GM12878 (cell line): Measurements from ENCODE around the gene DNAH8. TPM values are rescaled to one million over a fixed set of nuclear protein-coding genes. Genes with fewer than 3 reads are reported as not detected.

Experiments
- ATF7 ChIP-seq: fragments of 450-650 bp; IDR thresholded peaks from 2 replicates; pipeline ENCODE4 v1.6.1; 2016; ENCODE audit warnings: low read depth, mild to moderate bottlenecking
- CTCF ChIP-seq, 3 experiments: IDR thresholded peaks in 2 of 3; conservative IDR thresholded peaks in 1 of 3; 2 replicates each; pipeline ENCODE4 v1.5.1; 2011; ENCODE audit warnings: low read depth in 3 of 3, low read length in 3 of 3, mild to moderate bottlenecking in 3 of 3, control low read depth in 2 of 3, moderate library complexity in 2 of 3, inconsistent platforms in 1 of 3, mixed read lengths in 1 of 3; ENCODE audit not compliant: control insufficient read depth in 2 of 3, insufficient read depth in 1 of 3; ENCODE audit errors: extremely low read depth in 1 of 3
- FOXK2 ChIP-seq: fragments of 450-650 bp; IDR thresholded peaks from 2 replicates; pipeline ENCODE4 v1.6.1; 2017; ENCODE audit warnings: mild to moderate bottlenecking, moderate library complexity
- FOXM1 ChIP-seq: IDR thresholded peaks from 2 replicates; pipeline ENCODE4 v1.6.1; 2012; ENCODE audit warnings: low read depth, mild to moderate bottlenecking, inconsistent platforms, low read length, moderate library complexity
- IKZF2 ChIP-seq, 2 experiments: fragments of 450-650 bp; IDR thresholded peaks; 2 replicates each; pipeline ENCODE4 v1.6.1; 2017; ENCODE audit warnings: mild to moderate bottlenecking in 2 of 2, moderate library complexity in 2 of 2
- JUNB ChIP-seq: IDR thresholded peaks from 2 replicates; pipeline ENCODE4 v1.6.1; 2016; ENCODE audit warnings: antibody characterized with exemption, mild to moderate bottlenecking
- PRDM15 ChIP-seq: fragments of 450-650 bp; formaldehyde crosslinking; IDR thresholded peaks from 2 replicates; pipeline ENCODE4 v1.4.0; 2020; ENCODE audit warnings: mild to moderate bottlenecking, moderate library complexity
- RB1 ChIP-seq: fragments of 450-650 bp; formaldehyde crosslinking; IDR thresholded peaks from 2 replicates; pipeline ENCODE4 v1.6.1; 2017; ENCODE audit warnings: mild to moderate bottlenecking, borderline replicate concordance
- RCOR1 ChIP-seq: conservative IDR thresholded peaks from 2 replicates; pipeline ENCODE4 v1.6.1; 2012; ENCODE audit warnings: low read depth, low read length, improper control_type of control experiment
- RELA ChIP-seq: fragments of 450-650 bp; IDR thresholded peaks from 2 replicates; pipeline ENCODE4 v1.8.0; 2014; ENCODE audit warnings: borderline replicate concordance; ENCODE audit not compliant: partially characterized antibody
- SRF ChIP-seq, 2 experiments: IDR thresholded peaks; 2 replicates each; pipeline ENCODE4 v1.6.1; 2011; ENCODE audit warnings: low read depth in 2 of 2, low read length in 2 of 2, mild to moderate bottlenecking in 1 of 2, moderate library complexity in 1 of 2
- ZBTB33 ChIP-seq: fragments of 450-650 bp; IDR thresholded peaks from 2 replicates; pipeline ENCODE4 v1.6.1; 2017; ENCODE audit warnings: mild to moderate bottlenecking
- ZBTB4 ChIP-seq: fragments of 450-650 bp; formaldehyde crosslinking; IDR thresholded peaks from 2 replicates; pipeline ENCODE4 v1.4.0; 2022; ENCODE audit warnings: mild to moderate bottlenecking, moderate library complexity
- ZNF207 ChIP-seq: fragments of 450-650 bp; IDR thresholded peaks from 2 replicates; pipeline ENCODE4 v1.6.1; 2014; ENCODE audit warnings: antibody characterized with exemption, mild to moderate bottlenecking, borderline replicate concordance
- polyA plus RNA-seq, 11 experiments: library from polyadenylated mRNA; depleted of rRNA in 4 of 11; unstranded in 6 of 11; stranded (reverse) in 5 of 11; fragments of >200 nt; fragmentation: Nextera tagmentation in 4 of 11; fragmentation: Illumina TruSeq in 1 of 11; extraction: Ambion mirVana in 4 of 11; extraction: Trizol in 1 of 11; gene quantifications; 1 replicate in 1 of 11; 2 replicates in 10 of 11; pipeline versions ENCODE4 v1.2.1 to v1.2.3, GENCODE V29; 2011 to 2016; ENCODE audit warnings: inconsistent platforms in 2 of 11, missing spikeins in 2 of 11, low read depth in 1 of 11
- total RNA-seq, 4 experiments: library from RNA; depleted of rRNA in 3 of 4; stranded (reverse); fragments of >200 nt in 3 of 4; fragmentation: Illumina TruSeq in 1 of 4; extraction: Trizol in 1 of 4; gene quantifications; 2 replicates each; pipeline versions ENCODE4 v1.2.1 to v1.2.3, GENCODE V29; 2013 to 2021
- TF ChIP-seq, protein P1 (sequence below): IDR thresholded peaks from 2 replicates; pipeline ENCODE4 v1.6.1; 2012; ENCODE audit warnings: low read length, inconsistent platforms
- TF ChIP-seq, protein P2 (sequence below): fragments of 150-350 bp; IDR thresholded peaks from 2 replicates; pipeline ENCODE4 v1.6.1; 2014; ENCODE audit warnings: mild to moderate bottlenecking, low read depth, low read length

The DNAH8 gene
- total and polyA plus RNA-seq, 10 of the 15 experiments (the other 5 are each of a cell fraction or from before 2014, with no cell fraction given): 0.02 to 0.34 (median 0.10) TPM; not detected in 3

DNA sequence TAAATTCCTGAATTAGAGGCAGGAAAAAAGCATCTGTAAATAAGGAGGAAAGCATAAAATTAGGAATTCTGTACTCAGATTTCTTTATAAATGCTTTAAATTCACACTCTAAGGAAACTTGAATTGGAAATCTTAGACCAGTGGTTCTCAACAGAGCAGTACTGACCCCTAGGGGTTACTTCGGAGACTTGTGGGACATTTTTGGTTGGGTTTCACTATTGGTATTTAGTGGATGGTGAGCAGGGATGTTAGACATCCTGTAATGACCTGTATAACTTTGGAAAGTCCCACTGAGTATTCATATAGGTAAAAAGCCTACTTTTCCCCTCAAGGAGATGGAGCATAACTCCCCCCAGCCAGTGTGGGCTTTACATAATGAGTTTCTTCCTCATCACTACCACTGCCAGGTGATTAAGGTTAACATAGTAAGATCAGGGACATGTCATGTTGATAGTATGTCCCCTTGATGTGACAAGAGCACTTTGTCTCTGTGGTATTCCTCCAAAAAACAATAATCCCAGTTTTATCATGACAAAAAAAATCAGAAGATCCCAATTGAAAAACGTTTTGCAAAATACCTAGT lies 43.1 kb upstream of the DNAH8 start (continued):
- TF ChIP-seq CTCF (IDR thresholded peaks at IDR 0.05 in 2 of 3, conservative IDR thresholded peaks at IDR 0.05 in 1 of 3; ENCODE audit: control insufficient read depth in 2 of 3, extremely low read depth in 1 of 3, insufficient read depth in 1 of 3, low read depth in 3 of 3, low read length in 3 of 3): peak; percentile 70 to 84 (median 81)
- TF ChIP-seq, protein P1, sequence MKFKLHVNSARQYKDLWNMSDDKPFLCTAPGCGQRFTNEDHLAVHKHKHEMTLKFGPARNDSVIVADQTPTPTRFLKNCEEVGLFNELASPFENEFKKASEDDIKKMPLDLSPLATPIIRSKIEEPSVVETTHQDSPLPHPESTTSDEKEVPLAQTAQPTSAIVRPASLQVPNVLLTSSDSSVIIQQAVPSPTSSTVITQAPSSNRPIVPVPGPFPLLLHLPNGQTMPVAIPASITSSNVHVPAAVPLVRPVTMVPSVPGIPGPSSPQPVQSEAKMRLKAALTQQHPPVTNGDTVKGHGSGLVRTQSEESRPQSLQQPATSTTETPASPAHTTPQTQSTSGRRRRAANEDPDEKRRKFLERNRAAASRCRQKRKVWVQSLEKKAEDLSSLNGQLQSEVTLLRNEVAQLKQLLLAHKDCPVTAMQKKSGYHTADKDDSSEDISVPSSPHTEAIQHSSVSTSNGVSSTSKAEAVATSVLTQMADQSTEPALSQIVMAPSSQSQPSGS: no peak
- no peak for TF ChIP-seq RELA
- TF ChIP-seq ZBTB33: no peak
- no peak for TF ChIP-seq ZNF207
- peak; percentile 39 to 48; a peak in 2 of 4 replicates for TF ChIP-seq IKZF2 (IDR thresholded peaks at IDR 0.05)
- no peak for TF ChIP-seq FOXM1
- TF ChIP-seq ZBTB4 (CRISPR knock-in tag): no peak
- TF ChIP-seq SRF (IDR thresholded peaks at IDR 0.05; ENCODE audit: low read depth in 2 of 2, low read length in 2 of 2): no peak
- TF ChIP-seq JUNB: peak; percentile 53
- no peak for TF ChIP-seq RCOR1
- TF ChIP-seq, protein P2, sequence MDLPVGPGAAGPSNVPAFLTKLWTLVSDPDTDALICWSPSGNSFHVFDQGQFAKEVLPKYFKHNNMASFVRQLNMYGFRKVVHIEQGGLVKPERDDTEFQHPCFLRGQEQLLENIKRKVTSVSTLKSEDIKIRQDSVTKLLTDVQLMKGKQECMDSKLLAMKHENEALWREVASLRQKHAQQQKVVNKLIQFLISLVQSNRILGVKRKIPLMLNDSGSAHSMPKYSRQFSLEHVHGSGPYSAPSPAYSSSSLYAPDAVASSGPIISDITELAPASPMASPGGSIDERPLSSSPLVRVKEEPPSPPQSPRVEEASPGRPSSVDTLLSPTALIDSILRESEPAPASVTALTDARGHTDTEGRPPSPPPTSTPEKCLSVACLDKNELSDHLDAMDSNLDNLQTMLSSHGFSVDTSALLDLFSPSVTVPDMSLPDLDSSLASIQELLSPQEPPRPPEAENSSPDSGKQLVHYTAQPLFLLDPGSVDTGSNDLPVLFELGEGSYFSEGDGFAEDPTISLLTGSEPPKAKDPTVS: no peak
- TF ChIP-seq FOXK2: no peak
- no peak for TF ChIP-seq RB1
- no peak for TF ChIP-seq PRDM15 (CRISPR knock-in tag)
- no peak for TF ChIP-seq ATF7
